CD4-positive, alpha-beta T cell treated with Interleukin-15 for 1 hour (primary cell): ENCODE measurements around the gene CWC27.

Experiments used
- DNase-seq: peaks from one replicate; pipeline ENCODE4 v3.0.0-alpha.2; 2020

Gene CWC27, protein sequence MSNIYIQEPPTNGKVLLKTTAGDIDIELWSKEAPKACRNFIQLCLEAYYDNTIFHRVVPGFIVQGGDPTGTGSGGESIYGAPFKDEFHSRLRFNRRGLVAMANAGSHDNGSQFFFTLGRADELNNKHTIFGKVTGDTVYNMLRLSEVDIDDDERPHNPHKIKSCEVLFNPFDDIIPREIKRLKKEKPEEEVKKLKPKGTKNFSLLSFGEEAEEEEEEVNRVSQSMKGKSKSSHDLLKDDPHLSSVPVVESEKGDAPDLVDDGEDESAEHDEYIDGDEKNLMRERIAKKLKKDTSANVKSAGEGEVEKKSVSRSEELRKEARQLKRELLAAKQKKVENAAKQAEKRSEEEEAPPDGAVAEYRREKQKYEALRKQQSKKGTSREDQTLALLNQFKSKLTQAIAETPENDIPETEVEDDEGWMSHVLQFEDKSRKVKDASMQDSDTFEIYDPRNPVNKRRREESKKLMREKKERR

DNA sequence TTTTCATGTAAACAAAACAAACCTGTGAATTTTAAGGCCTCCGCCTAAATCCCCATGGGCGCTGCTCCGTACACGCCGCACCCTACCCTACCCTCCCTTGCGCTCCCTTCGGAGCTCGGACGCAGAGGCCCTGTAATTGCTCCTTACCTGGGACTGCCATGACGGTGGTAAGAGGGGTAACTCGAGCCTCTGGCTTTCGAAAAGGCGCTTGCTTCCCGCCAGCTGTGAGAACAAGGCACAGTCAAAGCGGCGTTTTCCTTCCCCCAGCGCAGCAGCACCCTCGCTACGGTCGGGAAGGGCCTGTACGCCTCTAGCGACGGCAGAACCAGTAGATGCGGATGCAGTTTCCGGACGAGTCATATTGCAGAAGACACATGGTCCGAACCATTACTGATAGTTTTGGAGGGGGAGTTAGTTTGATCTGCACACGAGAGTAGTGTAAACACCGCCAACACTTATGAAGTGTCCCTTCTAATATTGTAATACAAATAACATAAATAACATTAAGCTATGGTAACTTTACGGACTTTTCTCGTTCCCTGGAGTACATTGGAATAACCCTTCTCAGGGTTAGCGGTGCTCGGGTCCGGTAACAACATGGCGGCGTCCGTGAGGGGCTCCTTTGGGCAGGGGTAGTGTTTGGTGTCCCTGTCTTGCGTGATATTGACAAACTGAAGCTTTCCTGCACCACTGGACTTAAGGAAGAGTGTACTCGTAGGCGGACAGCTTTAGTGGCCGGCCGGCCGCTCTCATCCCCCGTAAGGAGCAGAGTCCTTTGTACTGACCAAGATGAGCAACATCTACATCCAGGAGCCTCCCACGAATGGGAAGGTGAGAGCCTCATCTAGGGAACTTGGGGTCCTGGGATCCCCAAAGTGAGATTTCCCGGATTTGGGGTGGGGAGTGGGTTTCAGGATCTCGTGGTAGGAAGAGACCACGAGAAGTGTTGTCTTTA is at the start of gene CWC27, which contains the start of gene SREK1IP1:
CWC27 (plus strand) TSS at position 573 of the 955 bp plus-strand sequence; CDS start at position 790, 217 bp downstream.
SREK1IP1 (minus strand) TSS at position 334 of the 955 bp plus-strand sequence; CDS start at position 160, 174 bp downstream.
- DNase-seq: peak; percentile 80

DNA sequence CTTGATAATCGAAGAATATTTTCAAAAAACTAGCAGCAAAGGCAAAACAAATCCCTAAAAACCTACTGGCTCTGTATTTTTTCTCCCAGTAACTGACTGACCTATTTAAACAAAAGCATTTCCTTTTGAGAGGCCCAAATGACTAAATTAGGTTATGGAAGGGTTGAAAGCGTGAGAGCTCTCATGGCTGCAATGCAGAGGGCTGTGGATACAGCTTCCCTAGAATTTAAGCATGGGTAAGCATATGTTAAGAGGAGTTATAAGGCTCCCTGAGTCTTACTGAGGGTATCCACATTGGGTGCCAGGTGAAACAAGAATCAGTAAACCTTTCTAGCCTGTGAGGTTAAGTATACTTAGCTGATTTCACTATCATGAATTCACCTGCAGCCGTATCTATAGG is 46.1 kb upstream of the CWC27 start:
- DNase-seq: no peak

DNA sequence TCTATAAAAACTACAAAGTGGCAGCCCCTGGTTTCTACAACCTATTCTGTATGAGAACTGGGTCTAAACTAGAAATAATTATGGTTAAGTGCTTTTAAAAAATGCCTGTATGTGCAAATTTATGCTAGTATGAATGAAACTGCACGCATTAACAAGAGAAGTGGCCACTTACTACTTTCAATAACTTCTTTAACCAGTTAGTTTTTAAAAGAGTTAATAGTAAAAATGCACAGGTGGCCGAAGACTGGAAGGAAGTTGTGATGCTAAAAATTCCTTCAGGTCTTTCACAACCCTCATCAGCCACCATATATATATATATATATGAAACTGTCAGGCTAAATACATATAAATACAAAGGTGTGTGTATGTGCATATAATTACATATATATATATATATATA is 41.6 kb upstream of the CWC27 start:
- DNase-seq: no peak

DNA sequence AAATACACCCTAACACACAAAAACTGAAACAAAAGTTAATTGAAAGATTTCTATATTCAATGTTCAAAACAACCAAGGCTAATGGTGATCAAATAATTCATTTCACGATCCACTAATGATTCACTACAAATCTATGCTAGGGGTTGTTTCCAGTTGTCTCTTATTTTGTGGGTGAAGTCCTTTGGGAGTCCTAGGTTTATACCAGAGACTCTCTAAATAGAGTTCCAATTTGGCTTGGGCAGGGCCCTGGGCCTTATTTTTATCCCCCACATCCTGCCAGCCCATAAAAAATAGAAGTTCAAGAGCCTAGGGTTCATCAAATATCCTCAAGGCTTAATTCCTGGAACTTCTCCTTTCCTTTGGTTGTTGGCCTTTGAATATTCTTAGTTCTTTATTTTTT is 26.3 kb upstream of the CWC27 start:
- no peak for DNase-seq

DNA sequence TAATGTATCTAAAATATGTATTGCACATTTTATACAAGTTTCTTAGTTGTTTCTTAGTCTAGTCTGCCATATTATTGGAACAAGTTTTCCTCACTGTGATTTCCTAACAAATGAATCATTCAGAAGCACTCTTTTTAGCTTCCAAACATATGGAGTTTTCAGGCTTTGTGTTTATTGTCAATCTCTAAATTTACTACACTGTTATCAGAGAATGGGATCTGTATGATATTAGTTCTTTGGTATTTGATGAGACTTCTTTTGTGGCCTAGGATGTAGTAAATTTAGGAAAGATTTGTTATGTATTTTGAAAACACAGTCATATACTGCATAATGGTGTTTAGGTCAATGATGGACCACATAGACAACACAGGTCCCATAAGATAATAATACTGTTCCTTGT is 25.9 kb upstream of the CWC27 start:
- no peak for DNase-seq

DNA sequence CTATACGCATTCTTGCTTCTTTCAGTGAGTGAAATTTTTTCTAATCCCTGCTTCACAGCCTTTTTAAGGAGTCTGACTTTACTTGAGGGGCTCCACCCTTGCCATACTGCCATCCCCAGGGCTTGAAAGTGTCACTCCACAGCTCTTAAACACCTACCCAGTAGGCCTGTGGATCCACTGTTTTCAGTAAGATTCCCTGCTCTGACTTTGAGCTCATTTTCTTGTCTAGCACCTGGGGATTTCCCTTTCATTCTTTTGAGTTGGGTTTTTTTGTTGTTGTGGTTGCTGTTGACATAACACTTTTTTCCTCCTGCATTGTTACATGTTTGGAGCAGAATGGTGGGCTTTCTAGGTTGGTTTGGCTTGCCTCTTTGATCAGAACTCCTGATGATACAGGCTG is 23.8 kb upstream of the CWC27 start:
- DNase-seq: no peak

DNA sequence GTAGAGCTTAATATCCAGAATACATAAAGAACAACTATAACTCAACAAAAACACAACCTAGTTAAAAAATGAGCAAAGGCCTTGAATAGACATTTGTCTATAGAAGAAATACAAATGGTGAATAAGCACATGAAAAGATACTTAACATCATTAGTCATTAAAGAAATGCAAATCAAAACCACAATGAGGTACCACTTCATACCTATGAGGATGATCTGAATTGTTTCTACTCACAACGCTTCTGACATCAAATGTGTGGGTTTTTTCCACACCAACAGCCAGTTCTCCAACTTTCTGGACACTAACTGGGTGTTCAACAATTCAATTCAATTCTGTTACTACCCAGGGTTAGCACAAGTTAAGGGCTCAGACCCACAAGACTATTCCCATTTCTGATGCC is 22.3 kb upstream of the CWC27 start:
- no peak for DNase-seq

DNA sequence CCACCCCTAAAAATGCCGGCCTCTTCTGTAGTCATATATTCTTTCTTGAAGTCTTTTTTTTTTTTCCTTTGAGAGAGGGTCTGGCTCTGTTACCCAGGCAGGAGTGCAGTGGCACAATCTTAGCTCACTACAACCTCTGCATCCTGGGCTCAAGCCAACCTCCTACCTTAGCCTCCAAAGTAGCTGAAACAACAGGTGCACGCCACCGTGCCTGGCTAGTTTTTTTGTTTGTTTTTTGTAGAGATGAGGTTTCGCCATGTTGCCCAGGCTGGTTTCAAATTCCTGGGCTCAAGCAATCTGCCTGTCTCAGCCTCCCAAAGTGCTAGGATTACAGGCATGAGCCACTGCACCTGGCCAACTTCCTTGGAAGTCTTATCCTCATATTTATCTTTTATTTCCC is 19.3 kb upstream of the CWC27 start:
- no peak for DNase-seq

DNA sequence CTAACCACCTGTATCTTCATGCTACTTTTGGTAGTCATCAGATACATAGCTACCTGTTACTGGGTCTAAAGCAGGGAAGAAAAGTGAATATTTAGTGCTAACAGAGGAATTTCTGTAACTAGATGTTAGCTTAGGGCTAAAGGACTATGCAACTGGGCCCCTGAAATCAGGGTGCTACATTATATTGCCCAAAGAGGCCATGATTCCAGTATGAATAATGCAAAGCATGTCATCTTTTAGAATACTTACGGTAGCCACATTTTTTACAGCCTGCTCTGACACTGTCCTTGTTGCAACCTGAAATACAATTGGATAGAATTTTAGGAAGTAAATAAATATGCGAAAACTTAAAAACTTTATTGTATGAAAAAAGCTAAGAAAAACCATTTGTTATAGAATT is 14.7 kb upstream of the CWC27 start:
- DNase-seq: no peak

DNA sequence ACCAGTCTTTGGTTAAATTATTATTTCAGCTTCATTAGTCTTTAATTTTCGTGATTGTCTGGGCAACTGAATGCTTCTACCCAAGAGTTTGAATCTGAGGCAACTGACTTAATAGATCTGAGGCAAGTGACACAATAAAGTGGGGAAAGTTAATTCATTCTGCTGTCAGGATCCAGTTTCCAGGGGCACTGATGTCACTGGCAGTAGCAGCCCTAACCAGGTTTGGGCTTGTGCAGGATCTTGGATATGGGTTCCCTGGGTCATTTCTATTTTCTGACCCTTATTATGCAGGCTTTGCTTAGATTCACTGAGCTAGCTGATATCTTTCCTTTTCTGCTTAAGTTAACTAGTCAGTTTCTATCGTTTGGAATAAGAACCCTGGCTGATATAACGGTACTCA is 9.8 kb upstream of the CWC27 start:
- DNase-seq: no peak

DNA sequence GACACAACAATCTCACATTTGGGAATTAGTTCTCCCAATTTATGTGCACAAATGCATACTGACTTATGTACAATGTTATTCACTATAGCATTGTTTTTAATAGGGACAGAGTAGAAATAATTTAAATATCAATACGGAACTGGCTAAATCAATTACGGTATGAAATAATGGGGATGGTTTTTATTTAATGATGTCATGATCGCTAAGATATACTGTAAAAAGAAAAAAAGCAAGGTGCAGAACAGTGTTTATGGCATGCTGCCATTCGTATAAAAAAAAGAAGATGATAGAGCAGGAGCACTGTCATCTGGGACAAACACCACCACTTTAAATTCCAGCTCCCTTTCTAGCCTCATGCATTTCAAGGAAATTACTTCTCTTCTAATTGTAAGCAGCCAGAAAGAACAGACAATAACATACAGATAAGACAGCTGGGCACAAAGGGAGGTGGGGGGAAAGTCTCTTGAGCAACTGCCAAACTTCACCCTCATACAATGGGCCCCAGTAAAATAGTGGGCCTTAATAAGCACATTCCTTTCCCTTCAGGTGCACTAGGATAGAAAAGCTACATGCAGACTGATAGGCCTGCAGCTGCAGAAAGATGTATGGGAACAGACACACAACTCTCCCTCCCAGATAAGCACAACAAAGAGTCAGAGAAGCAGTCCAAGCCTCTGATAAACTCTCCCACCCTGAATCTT is 8.6 kb upstream of the CWC27 start:
- DNase-seq: no peak

DNA sequence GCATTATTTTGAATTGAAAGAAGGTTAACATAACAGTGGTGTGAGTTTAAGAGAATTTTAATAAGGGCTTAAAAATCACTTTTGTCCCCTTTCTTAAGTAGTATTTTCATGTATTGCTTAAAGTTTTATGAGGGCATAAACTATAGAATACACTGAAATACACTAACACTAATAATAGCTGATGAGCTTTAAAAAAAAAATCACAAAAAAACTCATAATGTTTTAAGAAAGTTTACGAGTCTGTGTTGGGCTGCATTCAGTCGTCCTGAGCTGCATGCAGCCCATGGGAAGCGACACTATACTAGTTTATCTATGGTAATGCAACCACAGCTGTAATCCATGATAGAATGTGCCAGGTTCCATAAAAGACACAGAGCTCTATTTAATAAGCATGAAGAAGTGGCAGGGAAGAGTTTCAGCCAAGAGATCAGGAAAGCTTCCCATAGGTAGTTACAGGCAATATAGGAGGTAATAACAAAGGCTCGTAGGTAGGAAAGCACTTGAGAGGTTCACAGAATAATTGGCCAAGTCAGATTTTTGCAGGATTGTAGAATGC is 4.7 kb upstream of the CWC27 start:
- no peak for DNase-seq

DNA sequence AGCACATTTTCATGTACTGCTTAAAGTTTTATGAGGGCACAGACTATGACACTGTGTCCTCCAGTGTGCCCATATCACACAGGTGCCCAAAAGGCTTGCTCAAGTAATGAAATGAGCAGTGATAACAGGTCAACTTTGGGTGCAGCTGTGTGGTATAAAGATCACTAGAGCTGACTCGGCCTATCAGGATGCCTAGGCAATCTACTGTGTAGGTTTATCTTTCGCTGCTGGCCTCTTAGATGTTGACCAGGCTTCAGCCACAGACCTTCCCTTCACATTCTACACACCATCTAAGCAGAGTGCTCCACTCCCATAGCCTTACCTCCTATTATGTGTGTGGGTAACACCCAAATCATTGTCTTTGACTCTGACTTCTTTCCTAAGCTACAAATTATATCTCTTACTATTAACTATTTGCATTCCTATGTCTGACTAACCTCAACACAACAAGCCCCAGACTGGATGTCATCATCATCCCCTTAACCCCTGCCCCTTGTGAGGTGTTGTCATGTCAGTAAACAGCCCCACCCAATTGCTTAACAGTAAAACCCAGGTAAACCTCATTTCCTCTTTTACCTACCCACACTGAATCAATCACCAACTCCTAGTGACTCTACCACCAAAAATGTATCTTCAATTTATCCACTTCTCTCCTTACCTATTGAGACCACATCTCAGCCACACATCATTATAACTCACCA is 2.8 kb upstream of the CWC27 start:
- no peak for DNase-seq

DNA sequence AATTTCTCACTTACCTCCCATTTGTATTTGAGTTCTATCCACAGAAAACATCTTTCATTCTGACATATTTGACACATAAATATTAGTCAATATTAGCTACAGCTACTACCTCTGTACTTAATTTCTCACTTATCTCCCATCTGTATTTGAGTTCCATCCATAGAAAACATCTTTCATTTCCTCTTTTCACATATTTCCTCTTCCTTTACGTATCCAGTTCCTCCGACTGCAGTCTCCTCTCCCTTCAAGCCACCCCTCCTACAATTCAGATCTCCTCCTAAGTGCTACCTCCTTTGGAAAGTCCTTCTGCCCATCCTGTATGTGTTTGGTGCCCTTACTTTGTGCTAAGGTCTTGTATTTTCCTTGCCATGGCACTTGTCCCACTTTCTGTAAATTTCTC is 1.8 kb upstream of the CWC27 start:
- no peak for DNase-seq

DNA sequence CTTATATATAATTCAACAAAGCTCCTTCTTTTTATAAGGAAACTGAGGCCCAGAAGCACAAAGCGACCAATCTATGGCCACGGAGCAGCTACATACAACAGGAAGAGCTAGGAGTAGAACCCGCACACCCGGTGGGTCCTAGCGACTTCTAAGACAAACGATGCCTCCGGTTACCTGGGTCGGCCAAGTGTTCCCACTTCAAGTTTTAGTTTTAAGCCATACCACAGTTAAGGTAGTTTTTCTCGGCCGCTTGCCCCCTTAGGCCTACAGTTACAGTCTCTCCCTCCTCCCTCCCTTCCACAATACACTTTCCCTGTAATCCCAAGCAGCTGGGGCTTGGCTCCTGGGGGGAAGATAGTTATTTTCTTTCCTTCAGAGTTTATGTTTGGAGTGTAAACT is 772 bp upstream of the CWC27 start:
- DNase-seq: no peak

DNA sequence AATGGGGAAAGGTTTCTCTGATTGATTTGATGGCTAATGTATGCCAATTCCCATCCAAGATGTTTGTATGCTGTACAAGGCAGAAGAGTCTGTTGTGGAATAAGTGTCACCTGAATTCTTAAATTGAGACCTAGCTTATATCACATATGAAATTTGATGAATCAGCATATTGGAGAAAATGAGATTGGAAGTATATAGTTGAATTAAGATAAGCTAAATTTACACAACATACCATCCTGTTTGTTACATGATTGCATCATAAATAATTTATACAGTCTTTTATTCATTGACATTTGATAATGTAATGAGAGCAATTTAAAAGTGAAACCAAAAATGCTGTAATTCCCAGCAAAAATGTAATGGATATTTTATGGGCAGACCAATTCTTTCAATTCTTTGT is 1.1 kb downstream of the CWC27 start:
- DNase-seq: no peak

DNA sequence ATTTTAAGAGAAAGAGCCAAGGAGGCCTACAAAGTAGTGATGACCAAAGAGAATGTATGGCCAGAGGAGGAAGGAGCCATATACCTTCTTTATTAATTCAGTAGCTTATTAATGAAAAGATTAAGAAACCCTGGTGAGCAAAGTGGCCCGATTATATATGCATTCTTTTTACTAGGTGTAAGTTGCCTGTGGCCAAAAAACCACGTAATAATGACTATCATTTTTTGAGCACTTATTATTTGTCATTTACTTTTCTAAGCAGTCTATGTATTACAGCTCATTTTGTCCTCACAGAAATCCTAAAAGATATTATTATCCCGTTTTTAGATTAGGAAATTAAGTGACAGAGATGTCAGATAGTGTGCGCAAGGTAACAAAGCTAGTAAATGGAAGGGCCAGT is 3.0 kb downstream of the CWC27 start:
- no peak for DNase-seq

DNA sequence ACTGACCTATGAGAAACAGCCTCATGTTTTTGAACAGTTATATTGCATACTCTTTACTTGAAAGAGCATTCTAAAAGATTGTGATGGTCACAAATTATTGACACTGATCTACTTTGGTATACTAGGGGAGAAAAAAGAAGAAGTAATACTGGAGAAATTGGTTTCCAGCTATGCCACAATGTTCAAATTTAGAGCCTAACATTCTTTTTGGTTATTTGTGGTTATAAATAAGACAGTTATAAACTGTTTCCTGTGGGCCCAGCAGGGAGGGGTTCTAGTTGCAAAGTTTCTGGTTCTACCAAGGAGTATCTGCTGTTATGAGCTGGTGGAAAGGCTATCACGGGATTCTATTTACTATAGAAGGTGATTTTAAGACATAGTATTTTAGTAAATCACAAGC is 4.8 kb downstream of the CWC27 start:
- no peak for DNase-seq

DNA sequence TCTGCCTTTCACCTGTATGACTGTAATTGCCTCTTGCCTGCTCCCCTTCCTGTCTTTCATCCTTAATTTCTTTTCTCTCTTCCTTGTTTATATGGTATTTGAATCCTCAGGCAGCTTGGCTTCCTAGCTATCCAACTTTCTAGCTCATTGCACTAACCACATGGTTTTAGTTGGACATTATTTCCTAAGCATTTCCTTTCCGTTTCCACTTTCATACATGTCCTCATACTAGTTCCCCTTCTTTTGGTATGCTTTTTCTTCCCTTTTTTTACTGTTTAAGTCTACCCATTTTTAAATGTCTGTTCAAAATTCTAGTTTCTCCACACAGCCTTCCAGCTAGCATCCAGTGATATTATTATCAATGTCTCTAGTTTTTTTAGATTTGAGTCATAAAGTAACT is 6.6 kb downstream of the CWC27 start:
- no peak for DNase-seq

DNA sequence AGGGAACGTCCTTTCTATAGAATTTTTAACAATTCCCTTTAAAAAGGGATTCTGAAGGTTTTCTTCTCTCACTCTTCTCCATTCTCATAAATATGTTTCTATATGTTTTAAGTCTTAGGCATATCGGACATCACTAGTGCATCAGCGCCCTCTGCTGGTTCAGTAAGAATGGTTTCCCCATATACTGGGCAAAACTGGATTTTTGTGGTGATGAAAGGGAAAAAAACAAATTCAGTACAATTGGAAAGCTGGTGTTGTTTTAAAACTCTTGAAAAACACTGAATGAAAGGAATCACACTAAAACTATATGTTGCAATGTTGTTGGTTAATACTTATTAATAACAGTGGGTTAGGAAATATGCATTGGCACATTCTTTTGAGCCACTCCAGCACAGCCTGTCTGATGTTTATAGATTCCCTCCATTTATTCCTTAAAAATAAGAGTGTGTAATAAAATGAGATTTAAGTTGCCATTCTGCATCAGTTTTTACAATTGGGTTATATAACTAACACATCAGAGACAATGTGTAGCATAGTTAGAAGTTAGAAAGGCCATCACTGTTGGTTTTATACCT is 15.8 kb downstream of the CWC27 start:
- peak; percentile 62 for DNase-seq

DNA sequence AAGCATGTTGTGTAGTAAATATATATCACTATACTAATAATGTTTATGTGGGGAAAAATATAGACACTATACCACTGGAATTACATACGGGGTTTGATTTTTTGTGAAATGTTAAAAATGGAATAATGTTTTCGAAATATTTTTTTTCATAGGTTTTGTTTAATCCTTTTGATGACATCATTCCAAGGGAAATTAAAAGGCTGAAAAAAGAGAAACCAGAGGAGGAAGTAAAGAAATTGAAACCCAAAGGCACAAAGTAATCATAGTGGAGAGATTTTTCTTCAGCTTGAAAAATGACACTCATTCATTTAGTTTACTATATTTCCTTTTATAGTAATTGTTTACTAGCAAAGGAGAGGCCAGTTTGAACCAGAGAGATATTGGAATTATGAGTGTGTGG is 17.6 kb downstream of the CWC27 start:
- no peak for DNase-seq

DNA sequence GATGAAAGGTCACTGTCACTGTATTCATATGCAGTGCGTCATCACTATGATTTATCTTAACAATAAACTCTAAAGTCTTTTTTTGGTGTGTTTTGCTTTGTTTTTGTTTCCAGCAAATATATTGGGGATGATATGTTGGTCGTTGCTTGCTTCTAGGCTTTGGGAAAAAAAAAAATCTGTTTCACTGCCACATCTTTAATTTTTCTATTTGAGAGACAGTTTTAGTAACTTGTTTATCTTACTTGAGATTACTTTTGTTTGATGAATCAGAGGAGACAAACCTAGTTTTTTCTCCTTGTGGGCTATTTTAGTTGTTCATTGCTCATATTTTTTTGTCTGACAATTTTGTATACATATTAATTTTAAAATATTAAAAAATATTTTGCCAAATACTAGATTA is 19.4 kb downstream of the CWC27 start:
- no peak for DNase-seq
